NCI-H2107 treated with DMSO at 0.1 percent for 48 hours (cell line): Measurements from ENCODE around the gene YIPF1.

Source experiments
- DNase-seq: peaks from one replicate; lab custom pipeline; 2025; ENCODE audit not compliant: unreplicated experiment; lab: John Stamatoyannopoulos, UW

The YIPF1 gene

GRCh38 chr1:53889304-53890298 lies at the start of gene YIPF1:
YIPF1 (minus strand) TSS chr1:53889797; CDS start chr1:53888937, 860 bp downstream.
- DNase-seq: peak; percentile 75

GRCh38 chr1:53938136-53938830 lies 48.7 kb upstream of the YIPF1 start:
- DNase-seq: no peak

GRCh38 chr1:53936430-53936829 lies 46.8 kb upstream of the YIPF1 start:
- no peak for DNase-seq

GRCh38 chr1:53934170-53934765 lies 44.7 kb upstream of the YIPF1 start:
- DNase-seq: peak; percentile 24

GRCh38 chr1:53931523-53931922 lies 41.9 kb upstream of the YIPF1 start:
- DNase-seq: no peak

- no peak for DNase-seq
Measured at GRCh38 chr1:53930932-53931331, 41.3 kb upstream of the YIPF1 start.

- DNase-seq: no peak
Measured at GRCh38 chr1:53929246-53929960, 39.8 kb upstream of the YIPF1 start.

- DNase-seq: no peak
Measured at GRCh38 chr1:53927376-53927881, 37.8 kb upstream of the YIPF1 start.

GRCh38 chr1:53919675-53920066 lies 30.1 kb upstream of the YIPF1 start:
- DNase-seq: no peak

- DNase-seq: no peak
Measured at GRCh38 chr1:53918343-53918742, 28.7 kb upstream of the YIPF1 start.

- no peak for DNase-seq
Measured at GRCh38 chr1:53913352-53914033, 23.9 kb upstream of the YIPF1 start.

GRCh38 chr1:53911442-53911841 lies 21.8 kb upstream of the YIPF1 start:
- DNase-seq: no peak

- DNase-seq: no peak
Measured at GRCh38 chr1:53909946-53910345, 20.3 kb upstream of the YIPF1 start.

GRCh38 chr1:53906121-53906520 lies 16.5 kb upstream of the YIPF1 start:
- DNase-seq: no peak

GRCh38 chr1:53905509-53905908 lies 15.9 kb upstream of the YIPF1 start:
- no peak for DNase-seq

GRCh38 chr1:53902235-53903138 lies 12.9 kb upstream of the YIPF1 start:
- DNase-seq: no peak

- DNase-seq: no peak
Measured at GRCh38 chr1:53899708-53900107, 10.1 kb upstream of the YIPF1 start.

GRCh38 chr1:53899206-53899628 lies 9.6 kb upstream of the YIPF1 start:
- no peak for DNase-seq

- no peak for DNase-seq
Measured at GRCh38 chr1:53896635-53897229, 7.1 kb upstream of the YIPF1 start.
